ENCODE results near the gene AATF. TPM values are rescaled to one million over a fixed set of nuclear protein-coding genes. Genes with fewer than 3 reads are reported as not detected.

Gene AATF
- total and polyA plus RNA-seq, 3 experiments from 2014 or later = 92.7 to 130 (median 122) TPM

- Histone ChIP-seq H3K27me3 (ENCODE audit: insufficient read depth, low read length, poor library complexity, severe bottlenecking) (no peaks in the 10 kb centered on the region), H3K36me3 (ENCODE audit: insufficient read depth, low read length) (peaks cover 51% of the 10 kb centered on the region), H3K4me1 (ENCODE audit: insufficient read depth, low read length) (no peaks in the 10 kb centered on the region), H3K4me3 (ENCODE audit: low read length) (no peak overlapping the region), H3K27ac (ENCODE audit: low read depth, low read length) (no peak overlapping the region), H3K9me3 (ENCODE audit: low read length) (no peaks in the 10 kb centered on the region)
- Mint-ChIP-seq H3K9me3 (no peaks in the 10 kb centered on the region), H3K36me3 (peaks cover 28 to 89% (median 42%) of the 10 kb centered on the region in 3 donors), H3K4me3 (no peak overlapping the region), H3K27me3 (no peaks in the 10 kb centered on the region), H3K4me1 (peaks cover 0 to 14% (median 11%) of the 10 kb centered on the region in 3 donors), H3K27ac (no peak overlapping the region)
- DNase-seq = no peak
- ChIA-PET POLR2A (no interaction called here), CTCF (no interaction called here)
Measured at GRCh38 chr17:36992701-36993100, 43.9 kb downstream of the AATF start.

GRCh38 chr17:36993227-36993626, 44.5 kb downstream of the AATF start:
- Mint-ChIP-seq H3K27me3 (no peaks in the 10 kb centered on the region), H3K27ac (peak overlapping the region in 2 of 8 donors; percentile 25 to 47), H3K36me3 (peaks cover 31 to 92% (median 46%) of the 10 kb centered on the region in 3 donors), H3K4me3 (no peak overlapping the region), H3K9me3 (no peaks in the 10 kb centered on the region), H3K4me1 (peaks cover 0 to 14% (median 12%) of the 10 kb centered on the region in 3 donors)
- Histone ChIP-seq H3K4me1 (ENCODE audit: insufficient read depth, low read length) (no peaks in the 10 kb centered on the region), H3K27ac (ENCODE audit: low read depth, low read length) (no peak overlapping the region), H3K36me3 (ENCODE audit: insufficient read depth, low read length) (peaks cover 50% of the 10 kb centered on the region), H3K4me3 (ENCODE audit: low read length) (no peak overlapping the region), H3K9me3 (ENCODE audit: low read length) (no peaks in the 10 kb centered on the region), H3K27me3 (ENCODE audit: insufficient read depth, low read length, poor library complexity, severe bottlenecking) (no peaks in the 10 kb centered on the region)
- ChIA-PET POLR2A (no interaction called here), CTCF (no interaction called here)
- DNase-seq = no peak

- peaks cover 31 to 88% (median 44%) of the 10 kb centered on the region in 3 donors for H3K36me3 Mint-ChIP-seq
- CTCF ChIA-PET = no interaction called here
Measured at GRCh38 chr17:36994438-36994837, 45.7 kb downstream of the AATF start.

GRCh38 chr17:36999471-36999870, 50.7 kb downstream of the AATF start:
- Mint-ChIP-seq H3K4me1 (peaks cover 8 to 11% (median 10%) of the 10 kb centered on the region in 3 donors), H3K36me3 (peaks cover 52 to 79% (median 57%) of the 10 kb centered on the region in 3 donors), H3K27ac (peak overlapping the region in 1 of 8 donors; percentile 73), H3K9me3 (peaks cover 0 to 12% (median 5%) of the 10 kb centered on the region in 5 donors), H3K4me3 (no peak overlapping the region), H3K27me3 (no peaks in the 10 kb centered on the region)
- H3K27me3 ChIP-seq (ENCODE audit: insufficient read depth, low read length, poor library complexity, severe bottlenecking) = no peaks in the 10 kb centered on the region
- no peak overlapping the region for H3K27ac ChIP-seq (ENCODE audit: low read depth, low read length)
- DNase-seq = no peak
- H3K4me1 ChIP-seq (ENCODE audit: insufficient read depth, low read length) = no peaks in the 10 kb centered on the region
- peaks cover 37% of the 10 kb centered on the region for H3K36me3 ChIP-seq (ENCODE audit: insufficient read depth, low read length)
- no peak overlapping the region for H3K4me3 ChIP-seq (ENCODE audit: low read length)
- POLR2A ChIA-PET = no interaction called here
- H3K9me3 ChIP-seq (ENCODE audit: low read length) = no peaks in the 10 kb centered on the region
- CTCF ChIA-PET = no interaction called here

More at GRCh38 chr17:36994438-36994837, 45.7 kb downstream of the AATF start:
- peaks cover 39% of the 10 kb centered on the region for H3K36me3 ChIP-seq (ENCODE audit: insufficient read depth, low read length)
- Mint-ChIP-seq H3K27me3 (no peaks in the 10 kb centered on the region), H3K4me1 (peaks cover 0 to 16% (median 12%) of the 10 kb centered on the region in 3 donors), H3K27ac (no peak overlapping the region), H3K4me3 (no peak overlapping the region), H3K9me3 (no peaks in the 10 kb centered on the region)
- no peaks in the 10 kb centered on the region for H3K4me1 ChIP-seq (ENCODE audit: insufficient read depth, low read length)
- H3K27ac ChIP-seq (ENCODE audit: low read depth, low read length) = no peak overlapping the region
- no peaks in the 10 kb centered on the region for H3K9me3 ChIP-seq (ENCODE audit: low read length)
- no peak overlapping the region for H3K4me3 ChIP-seq (ENCODE audit: low read length)
- H3K27me3 ChIP-seq (ENCODE audit: insufficient read depth, low read length, poor library complexity, severe bottlenecking) = no peaks in the 10 kb centered on the region
- no peak for DNase-seq
- POLR2A ChIA-PET = no interaction called here

- H3K4me3 Mint-ChIP-seq = no peak overlapping the region
- no peaks in the 10 kb centered on the region for H3K9me3 Mint-ChIP-seq
- H3K36me3 ChIP-seq (ENCODE audit: insufficient read depth, low read length) = peaks cover 11% of the 10 kb centered on the region
- no peak for DNase-seq
- no peak overlapping the region for H3K27ac ChIP-seq (ENCODE audit: low read depth, low read length)
- H3K4me1 ChIP-seq (ENCODE audit: insufficient read depth, low read length) = no peaks in the 10 kb centered on the region
- no peaks in the 10 kb centered on the region for H3K27me3 ChIP-seq (ENCODE audit: insufficient read depth, low read length, poor library complexity, severe bottlenecking)
- H3K27ac Mint-ChIP-seq = peak overlapping the region in 2 of 8 donors; percentile 9 to 38
- POLR2A ChIA-PET = no interaction called here
- CTCF ChIA-PET = no interaction called here
- H3K9me3 ChIP-seq (ENCODE audit: low read length) = no peaks in the 10 kb centered on the region
- no peaks in the 10 kb centered on the region for H3K27me3 Mint-ChIP-seq
- no peak overlapping the region for H3K4me3 ChIP-seq (ENCODE audit: low read length)
- peaks cover 14 to 27% (median 26%) of the 10 kb centered on the region in 3 donors for H3K4me1 Mint-ChIP-seq
- H3K36me3 Mint-ChIP-seq = peaks cover 0 to 38% (median 15%) of the 10 kb centered on the region in 3 donors
Measured at GRCh38 chr17:37016780-37017179, 68.0 kb downstream of the AATF start.

- CTCF ChIA-PET = no interaction called here
- H3K36me3 Mint-ChIP-seq = peaks cover 0 to 44% (median 16%) of the 10 kb centered on the region in 3 donors
Measured at GRCh38 chr17:37017404-37017803, 68.7 kb downstream of the AATF start.

GRCh38 chr17:37019117-37019740, 70.5 kb downstream of the AATF start:
- Histone ChIP-seq H3K36me3 (ENCODE audit: insufficient read depth, low read length) (peaks cover 11% of the 10 kb centered on the region), H3K9me3 (ENCODE audit: low read length) (no peaks in the 10 kb centered on the region), H3K4me3 (ENCODE audit: low read length) (no peak overlapping the region), H3K27ac (ENCODE audit: low read depth, low read length) (no peak overlapping the region), H3K4me1 (ENCODE audit: insufficient read depth, low read length) (no peaks in the 10 kb centered on the region), H3K27me3 (ENCODE audit: insufficient read depth, low read length, poor library complexity, severe bottlenecking) (no peaks in the 10 kb centered on the region)
- POLR2A ChIA-PET = no interaction called here
- Mint-ChIP-seq H3K27ac (no peak overlapping the region), H3K36me3 (peaks cover 3 to 53% (median 13%) of the 10 kb centered on the region in 3 donors), H3K27me3 (no peaks in the 10 kb centered on the region), H3K4me3 (no peak overlapping the region), H3K4me1 (peaks cover 10 to 21% (median 21%) of the 10 kb centered on the region in 3 donors), H3K9me3 (no peaks in the 10 kb centered on the region)
- CTCF ChIA-PET = interaction anchor here (1.1 kb wide), 1 partner anchor 31 kb away, joined by 3 read pairs; no protein-coding TSS in a partner anchor
- DNase-seq = no peak

More at GRCh38 chr17:37017404-37017803, 68.7 kb downstream of the AATF start:
- Histone ChIP-seq H3K36me3 (ENCODE audit: insufficient read depth, low read length) (peaks cover 11% of the 10 kb centered on the region), H3K27ac (ENCODE audit: low read depth, low read length) (no peak overlapping the region), H3K27me3 (ENCODE audit: insufficient read depth, low read length, poor library complexity, severe bottlenecking) (no peaks in the 10 kb centered on the region), H3K4me1 (ENCODE audit: insufficient read depth, low read length) (no peaks in the 10 kb centered on the region), H3K4me3 (ENCODE audit: low read length) (no peak overlapping the region), H3K9me3 (ENCODE audit: low read length) (no peaks in the 10 kb centered on the region)
- Mint-ChIP-seq H3K9me3 (no peaks in the 10 kb centered on the region), H3K27ac (peak overlapping the region in 2 of 8 donors; percentile 19 to 38), H3K4me1 (peaks cover 14 to 27% (median 26%) of the 10 kb centered on the region in 3 donors), H3K27me3 (no peaks in the 10 kb centered on the region), H3K4me3 (no peak overlapping the region)
- no peak for DNase-seq
- POLR2A ChIA-PET = no interaction called here

GRCh38 chr17:37019741-37020129, 71.0 kb downstream of the AATF start:
- H3K4me3 Mint-ChIP-seq = no peak overlapping the region
- POLR2A ChIA-PET = no interaction called here

More at GRCh38 chr17:37019741-37020129, 71.0 kb downstream of the AATF start:
- Mint-ChIP-seq H3K36me3 (peaks cover 4 to 56% (median 12%) of the 10 kb centered on the region in 3 donors), H3K4me1 (peaks cover 10 to 22% (median 21%) of the 10 kb centered on the region in 3 donors), H3K27me3 (no peaks in the 10 kb centered on the region), H3K27ac (no peak overlapping the region), H3K9me3 (no peaks in the 10 kb centered on the region)
- Histone ChIP-seq H3K36me3 (ENCODE audit: insufficient read depth, low read length) (peaks cover 12% of the 10 kb centered on the region), H3K27me3 (ENCODE audit: insufficient read depth, low read length, poor library complexity, severe bottlenecking) (no peaks in the 10 kb centered on the region), H3K27ac (ENCODE audit: low read depth, low read length) (no peak overlapping the region), H3K4me3 (ENCODE audit: low read length) (no peak overlapping the region), H3K4me1 (ENCODE audit: insufficient read depth, low read length) (no peaks in the 10 kb centered on the region), H3K9me3 (ENCODE audit: low read length) (no peaks in the 10 kb centered on the region)
- no peak for DNase-seq
- CTCF ChIA-PET = no interaction called here
